ENCODE results near the gene TFDP2.

DNA sequence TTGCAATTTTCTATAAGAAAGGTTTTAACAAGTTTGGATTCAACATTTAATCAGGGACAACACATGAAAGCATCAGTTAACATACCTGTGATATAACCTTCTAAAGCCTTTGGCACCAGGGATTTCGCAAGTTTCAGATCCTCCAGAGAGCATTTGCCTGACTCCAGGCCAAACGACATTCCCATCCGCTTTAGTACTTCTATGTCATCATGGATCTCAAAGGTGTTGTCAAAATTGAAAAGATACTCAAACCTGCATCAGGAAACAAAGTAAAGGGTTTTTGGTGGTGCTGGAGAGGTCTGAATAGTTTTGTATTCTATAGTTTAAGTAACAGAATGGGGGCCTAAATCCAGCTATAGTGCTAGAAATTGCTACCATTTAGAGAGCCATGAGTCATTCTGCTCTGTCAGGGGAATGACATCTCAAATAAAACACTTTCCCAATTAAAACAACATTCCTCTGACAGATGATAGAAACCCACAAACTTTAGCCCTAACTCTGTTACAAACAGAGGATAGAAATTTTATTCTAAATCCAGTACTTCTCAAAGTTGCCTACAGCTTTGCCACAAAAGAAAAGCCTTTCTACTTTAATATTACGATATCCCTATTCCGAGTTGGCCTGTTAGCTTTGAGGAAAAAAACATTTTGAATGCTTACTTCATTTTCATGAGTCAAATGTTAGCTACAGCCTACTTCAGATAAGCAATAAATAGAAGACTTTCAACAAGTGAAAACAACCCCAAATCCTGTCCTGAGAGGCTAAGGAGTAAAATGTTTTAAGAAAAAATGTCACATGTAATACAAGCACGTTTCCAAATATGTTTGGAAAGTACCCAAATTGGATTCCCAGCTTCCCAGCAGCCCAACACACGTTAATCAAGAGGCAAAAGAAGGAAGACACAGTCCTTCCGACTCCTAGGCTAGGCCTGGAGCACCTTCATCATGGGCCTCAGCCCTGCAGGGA lies 189.5 kb downstream of the TFDP2 start:
- TF ChIP-seq CTCF (IDR thresholded peaks at IDR 0.05) (no peak), POLR2A (IDR thresholded peaks at IDR 0.05) (no peak)

Measured in suprapubic skin (tissue), 3 donors.